Neural cell (in vitro differentiated cells): Measurements from ENCODE around the gene ITFG1.

Experiments used
- EZH2 ChIP-seq: fragments of 200-600, 300-800 bp; shearing (Covaris generic), sonication (generic); IDR thresholded peaks from 2 replicates; pipeline ENCODE4 v1.6.1; 2014; ENCODE audit warnings: antibody characterized with exemption, low read length, borderline replicate concordance, mild to moderate bottlenecking; ENCODE audit not compliant: insufficient read depth, poor library complexity, severe bottlenecking
- MXI1 ChIP-seq: fragments of 450-650 bp; conservative IDR thresholded peaks from 2 replicates; pipeline ENCODE4 v1.6.1; 2014; ENCODE audit warnings: antibody characterized with exemption, mild to moderate bottlenecking; ENCODE audit not compliant: poor library complexity, severe bottlenecking
- TAF1 ChIP-seq: IDR thresholded peaks from 2 replicates; pipeline ENCODE4 v1.6.1; 2012; ENCODE audit warnings: low read depth

GRCh38 chr16:47446431-47446830 lies 14.4 kb downstream of the ITFG1 start:
- TF ChIP-seq MXI1 = no peak
- no peak for TF ChIP-seq TAF1
- no peak for TF ChIP-seq EZH2
